Esophagus muscularis mucosa (tissue), 3 donors: ENCODE measurements around the gene SERINC3.

Experiments
- CTCF ChIP-seq, 3 experiments: fragments of 200-600 bp in 2 of 3; fragments of 450-650 bp in 1 of 3; sonication (generic) in 2 of 3; IDR thresholded peaks; one replicate each; pipeline ENCODE4 v1.5.1; 2017 to 2019; ENCODE audit warnings: antibody characterized with exemption in 3 of 3, mild to moderate bottlenecking in 2 of 3, moderate library complexity in 1 of 3
- EP300 ChIP-seq: sonication (generic); formaldehyde crosslinking; IDR thresholded peaks from one replicate; pipeline ENCODE4 v1.6.1; 2017; ENCODE audit warnings: antibody characterized with exemption

- TF ChIP-seq CTCF (IDR thresholded peaks at IDR 0.05) (no peak), EP300 (no peak)
These were observed 24.9 kb downstream of the SERINC3 start for GRCh38 chr20:44496976-44497375.
